ENCODE measurements around the gene LY6G6D. TPM values are rescaled to one million over a fixed set of nuclear protein-coding genes. Genes with fewer than 3 reads are reported as not detected.

The LY6G6D gene
- total and polyA plus RNA-seq, 2 of the 13 experiments (the other 11 are each of a cell fraction or from before 2014, with no cell fraction given) = not detected

DNA sequence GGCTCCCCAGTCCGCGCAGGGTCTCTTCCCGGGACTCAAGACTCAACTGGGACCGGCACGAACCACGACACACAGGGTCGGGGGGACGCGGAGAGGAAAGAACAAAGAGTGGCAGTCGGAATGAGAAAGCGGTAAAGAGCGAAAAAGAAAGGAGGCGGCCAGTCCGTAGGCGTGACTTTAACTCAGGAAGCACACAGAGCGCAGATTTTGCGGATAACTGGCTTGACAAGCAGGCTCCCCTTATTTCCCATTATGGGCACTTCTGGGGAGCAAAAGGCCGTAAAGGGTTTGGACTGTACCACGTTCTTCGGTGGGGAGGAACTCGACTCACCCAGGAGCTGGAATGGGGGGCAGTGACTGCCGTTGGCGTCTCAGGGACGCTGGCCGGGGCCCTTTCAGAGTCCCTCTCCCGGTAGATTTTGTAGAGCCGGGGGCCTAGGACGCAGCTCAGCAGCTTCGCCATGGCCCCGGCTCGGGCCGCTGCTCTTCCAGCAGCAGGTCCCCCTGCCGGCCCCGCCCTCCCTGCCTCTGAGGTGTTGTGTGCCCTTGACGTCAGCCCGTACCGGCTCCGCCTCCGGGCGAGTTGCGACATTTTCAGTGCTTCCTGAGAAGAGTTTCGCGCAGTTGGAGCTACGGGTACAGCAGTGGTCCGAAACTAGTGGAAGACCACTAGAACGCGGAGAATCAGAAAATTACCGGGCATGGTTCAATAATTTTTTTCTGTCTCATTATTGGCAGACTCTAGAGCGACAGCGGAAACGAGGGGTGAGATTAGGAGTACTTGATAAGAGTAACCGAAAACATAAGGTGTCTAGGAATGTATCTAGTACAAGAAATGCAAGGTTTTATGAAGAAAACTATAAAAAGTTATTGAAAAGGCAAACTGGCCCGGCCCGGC is 12.1 kb upstream of the LY6G6D start, which contains the start of gene ABHD16A (continued):
- no peak for TF ChIP-seq ZNF354B (CRISPR knock-in tag; IDR thresholded peaks at IDR 0.05)
- TF ChIP-seq SCMH1 (CRISPR knock-in tag; IDR thresholded peaks at IDR 0.05; ENCODE audit: borderline replicate concordance) = no peak
- TF ChIP-seq GABPB1 (CRISPR knock-in tag; IDR thresholded peaks at IDR 0.05) = peak; percentile 87
- TF ChIP-seq HNRNPLL (IDR thresholded peaks at IDR 0.05; ENCODE audit: low read depth, low read length, poor library complexity, severe bottlenecking) = peak; percentile 95
- no peak for TF ChIP-seq U2AF2 (IDR thresholded peaks at IDR 0.05; ENCODE audit: low read depth, low read length)
- peak; percentile 90 for TF ChIP-seq ZNF234 (CRISPR knock-in tag; conservative IDR thresholded peaks at IDR 0.05)
- peak; percentile 43; the same call in 1 of the 2 replicates for TF ChIP-seq TSC22D2 (CRISPR knock-in tag; IDR thresholded peaks at IDR 0.05; ENCODE audit: borderline replicate concordance)
- no peak for TF ChIP-seq RBAK (CRISPR knock-in tag; IDR thresholded peaks at IDR 0.05)
- TF ChIP-seq, protein P1, sequence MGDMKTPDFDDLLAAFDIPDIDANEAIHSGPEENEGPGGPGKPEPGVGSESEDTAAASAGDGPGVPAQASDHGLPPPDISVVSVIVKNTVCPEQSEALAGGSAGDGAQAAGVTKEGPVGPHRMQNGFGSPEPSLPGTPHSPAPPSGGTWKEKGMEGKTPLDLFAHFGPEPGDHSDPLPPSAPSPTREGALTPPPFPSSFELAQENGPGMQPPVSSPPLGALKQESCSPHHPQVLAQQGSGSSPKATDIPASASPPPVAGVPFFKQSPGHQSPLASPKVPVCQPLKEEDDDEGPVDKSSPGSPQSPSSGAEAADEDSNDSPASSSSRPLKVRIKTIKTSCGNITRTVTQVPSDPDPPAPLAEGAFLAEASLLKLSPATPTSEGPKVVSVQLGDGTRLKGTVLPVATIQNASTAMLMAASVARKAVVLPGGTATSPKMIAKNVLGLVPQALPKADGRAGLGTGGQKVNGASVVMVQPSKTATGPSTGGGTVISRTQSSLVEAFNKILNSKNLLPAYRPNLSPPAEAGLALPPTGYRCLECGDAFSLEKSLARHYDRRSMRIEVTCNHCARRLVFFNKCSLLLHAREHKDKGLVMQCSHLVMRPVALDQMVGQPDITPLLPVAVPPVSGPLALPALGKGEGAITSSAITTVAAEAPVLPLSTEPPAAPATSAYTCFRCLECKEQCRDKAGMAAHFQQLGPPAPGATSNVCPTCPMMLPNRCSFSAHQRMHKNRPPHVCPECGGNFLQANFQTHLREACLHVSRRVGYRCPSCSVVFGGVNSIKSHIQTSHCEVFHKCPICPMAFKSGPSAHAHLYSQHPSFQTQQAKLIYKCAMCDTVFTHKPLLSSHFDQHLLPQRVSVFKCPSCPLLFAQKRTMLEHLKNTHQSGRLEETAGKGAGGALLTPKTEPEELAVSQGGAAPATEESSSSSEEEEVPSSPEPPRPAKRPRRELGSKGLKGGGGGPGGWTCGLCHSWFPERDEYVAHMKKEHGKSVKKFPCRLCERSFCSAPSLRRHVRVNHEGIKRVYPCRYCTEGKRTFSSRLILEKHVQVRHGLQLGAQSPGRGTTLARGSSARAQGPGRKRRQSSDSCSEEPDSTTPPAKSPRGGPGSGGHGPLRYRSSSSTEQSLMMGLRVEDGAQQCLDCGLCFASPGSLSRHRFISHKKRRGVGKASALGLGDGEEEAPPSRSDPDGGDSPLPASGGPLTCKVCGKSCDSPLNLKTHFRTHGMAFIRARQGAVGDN (CRISPR knock-in tag; IDR thresholded peaks at IDR 0.05) = peak; percentile 89
- TF ChIP-seq, protein P2, sequence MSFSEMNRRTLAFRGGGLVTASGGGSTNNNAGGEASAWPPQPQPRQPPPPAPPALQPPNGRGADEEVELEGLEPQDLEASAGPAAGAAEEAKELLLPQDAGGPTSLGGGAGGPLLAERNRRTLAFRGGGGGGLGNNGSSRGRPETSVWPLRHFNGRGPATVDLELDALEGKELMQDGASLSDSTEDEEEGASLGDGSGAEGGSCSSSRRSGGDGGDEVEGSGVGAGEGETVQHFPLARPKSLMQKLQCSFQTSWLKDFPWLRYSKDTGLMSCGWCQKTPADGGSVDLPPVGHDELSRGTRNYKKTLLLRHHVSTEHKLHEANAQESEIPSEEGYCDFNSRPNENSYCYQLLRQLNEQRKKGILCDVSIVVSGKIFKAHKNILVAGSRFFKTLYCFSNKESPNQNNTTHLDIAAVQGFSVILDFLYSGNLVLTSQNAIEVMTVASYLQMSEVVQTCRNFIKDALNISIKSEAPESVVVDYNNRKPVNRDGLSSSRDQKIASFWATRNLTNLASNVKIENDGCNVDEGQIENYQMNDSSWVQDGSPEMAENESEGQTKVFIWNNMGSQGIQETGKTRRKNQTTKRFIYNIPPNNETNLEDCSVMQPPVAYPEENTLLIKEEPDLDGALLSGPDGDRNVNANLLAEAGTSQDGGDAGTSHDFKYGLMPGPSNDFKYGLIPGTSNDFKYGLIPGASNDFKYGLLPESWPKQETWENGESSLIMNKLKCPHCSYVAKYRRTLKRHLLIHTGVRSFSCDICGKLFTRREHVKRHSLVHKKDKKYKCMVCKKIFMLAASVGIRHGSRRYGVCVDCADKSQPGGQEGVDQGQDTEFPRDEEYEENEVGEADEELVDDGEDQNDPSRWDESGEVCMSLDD (CRISPR knock-in tag; IDR thresholded peaks at IDR 0.05; ENCODE audit: borderline replicate concordance) = peak; percentile 21; the same call in 1 of the 2 replicates
- TF ChIP-seq SALL1 (CRISPR knock-in tag; IDR thresholded peaks at IDR 0.05) = peak; percentile 81
- TF ChIP-seq, protein P3, sequence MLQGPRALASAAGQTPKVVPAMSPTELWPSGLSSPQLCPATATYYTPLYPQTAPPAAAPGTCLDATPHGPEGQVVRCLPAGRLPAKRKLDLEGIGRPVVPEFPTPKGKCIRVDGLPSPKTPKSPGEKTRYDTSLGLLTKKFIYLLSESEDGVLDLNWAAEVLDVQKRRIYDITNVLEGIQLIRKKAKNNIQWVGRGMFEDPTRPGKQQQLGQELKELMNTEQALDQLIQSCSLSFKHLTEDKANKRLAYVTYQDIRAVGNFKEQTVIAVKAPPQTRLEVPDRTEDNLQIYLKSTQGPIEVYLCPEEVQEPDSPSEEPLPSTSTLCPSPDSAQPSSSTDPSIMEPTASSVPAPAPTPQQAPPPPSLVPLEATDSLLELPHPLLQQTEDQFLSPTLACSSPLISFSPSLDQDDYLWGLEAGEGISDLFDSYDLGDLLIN (CRISPR knock-in tag; IDR thresholded peaks at IDR 0.05; ENCODE audit: borderline replicate concordance) = 0 out of 2 replicates have a peak, but pooled peaks have one; percentile 6
- no peak for TF ChIP-seq ZNF577 (CRISPR knock-in tag; IDR thresholded peaks at IDR 0.05; ENCODE audit: borderline replicate concordance, low read depth)
- peak; percentile 83 for TF ChIP-seq HIVEP1 (CRISPR knock-in tag; IDR thresholded peaks at IDR 0.05)
- TF ChIP-seq ZNF264 (CRISPR knock-in tag; IDR thresholded peaks at IDR 0.05) = peak; percentile 22; the same call in 1 of the 2 replicates
- TF ChIP-seq DNMT1 (CRISPR knock-in tag; IDR thresholded peaks at IDR 0.05) = no peak
- no peak for TF ChIP-seq CBX2 (IDR thresholded peaks at IDR 0.05; ENCODE audit: low read depth, low read length)
- TF ChIP-seq CBX2 (CRISPR knock-in tag; IDR thresholded peaks at IDR 0.05; ENCODE audit: low read depth) = no peak
- TF ChIP-seq, protein P4, sequence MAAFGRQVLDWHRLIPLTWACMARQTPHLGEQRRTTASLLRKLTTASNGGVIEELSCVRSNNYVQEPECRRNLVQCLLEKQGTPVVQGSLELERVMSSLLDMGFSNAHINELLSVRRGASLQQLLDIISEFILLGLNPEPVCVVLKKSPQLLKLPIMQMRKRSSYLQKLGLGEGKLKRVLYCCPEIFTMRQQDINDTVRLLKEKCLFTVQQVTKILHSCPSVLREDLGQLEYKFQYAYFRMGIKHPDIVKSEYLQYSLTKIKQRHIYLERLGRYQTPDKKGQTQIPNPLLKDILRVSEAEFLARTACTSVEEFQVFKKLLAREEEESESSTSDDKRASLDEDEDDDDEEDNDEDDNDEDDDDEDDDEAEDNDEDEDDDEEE (CRISPR knock-in tag; IDR thresholded peaks at IDR 0.05) = 0 out of 2 replicates have a peak, but pooled peaks have one; percentile 28

All from HepG2 (cell line).